ENCODE results near the gene DOK1. TPM values are rescaled to one million over a fixed set of nuclear protein-coding genes. Genes with fewer than 3 reads are reported as not detected.
A peak's percentile ranks its signal among the peaks of the same experiment; 100 is the strongest.

The DOK1 gene
- total RNA-seq, 1 experiment from 2014 or later = 15.0 TPM

DNA sequence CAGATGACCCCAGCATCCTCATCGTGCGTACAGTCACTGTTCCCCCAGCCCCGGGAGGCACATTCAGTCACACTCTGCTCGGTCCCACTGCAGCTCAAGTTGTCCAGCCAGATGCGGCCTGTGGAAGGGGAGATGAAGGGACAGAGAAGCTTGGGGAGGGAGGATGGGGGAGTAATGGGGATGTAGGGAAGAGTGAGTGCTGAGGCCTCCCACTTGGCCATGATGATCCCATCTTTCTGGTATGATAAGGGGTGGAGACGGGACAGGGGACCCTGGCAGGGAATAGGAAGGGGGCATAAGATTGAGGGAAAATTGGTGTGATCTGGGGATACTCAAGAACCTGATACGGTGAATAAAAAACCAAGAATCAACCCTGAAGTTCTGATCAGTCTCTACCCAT is 4.3 kb upstream of the DOK1 start:
- no peak for DNase-seq
- Histone ChIP-seq H3F3A (ENCODE audit: insufficient read depth, low read depth) (peaks cover 25% of the 10 kb centered on the region; the same call in 1 of the 2 replicates), H3K79me2 (ENCODE audit: low read depth) (peaks cover 16% of the 10 kb centered on the region), H3K27me3 (ENCODE audit: insufficient read depth, low read depth) (no peaks in the 10 kb centered on the region), H3K36me3 (ENCODE audit: low read depth) (no peaks in the 10 kb centered on the region), H2AFZ (no peak overlapping the region), H3K4me2 (peak overlapping the region; percentile 94), H3K27ac (no peak overlapping the region), H4K20me1 (ENCODE audit: insufficient read depth) (no peaks in the 10 kb centered on the region), H3K4me3 (peak overlapping the region; percentile 89; the same call in 1 of the 2 replicates), H3K9me3 (ENCODE audit: insufficient read depth, low read depth) (no peaks in the 10 kb centered on the region), H3K4me1 (replicated peaks; ENCODE audit: insufficient read depth) (peaks cover 16% of the 10 kb centered on the region), H3K9me2 (ENCODE audit: insufficient read depth) (no peaks in the 10 kb centered on the region)
- no TSS peak for BruUV-seq (replicated peaks)
- intact Hi-C loops (cut with micrococcal nuclease; ENCODE audit: unreplicated experiment) = no loop called here
- TF ChIP-seq, protein P1, sequence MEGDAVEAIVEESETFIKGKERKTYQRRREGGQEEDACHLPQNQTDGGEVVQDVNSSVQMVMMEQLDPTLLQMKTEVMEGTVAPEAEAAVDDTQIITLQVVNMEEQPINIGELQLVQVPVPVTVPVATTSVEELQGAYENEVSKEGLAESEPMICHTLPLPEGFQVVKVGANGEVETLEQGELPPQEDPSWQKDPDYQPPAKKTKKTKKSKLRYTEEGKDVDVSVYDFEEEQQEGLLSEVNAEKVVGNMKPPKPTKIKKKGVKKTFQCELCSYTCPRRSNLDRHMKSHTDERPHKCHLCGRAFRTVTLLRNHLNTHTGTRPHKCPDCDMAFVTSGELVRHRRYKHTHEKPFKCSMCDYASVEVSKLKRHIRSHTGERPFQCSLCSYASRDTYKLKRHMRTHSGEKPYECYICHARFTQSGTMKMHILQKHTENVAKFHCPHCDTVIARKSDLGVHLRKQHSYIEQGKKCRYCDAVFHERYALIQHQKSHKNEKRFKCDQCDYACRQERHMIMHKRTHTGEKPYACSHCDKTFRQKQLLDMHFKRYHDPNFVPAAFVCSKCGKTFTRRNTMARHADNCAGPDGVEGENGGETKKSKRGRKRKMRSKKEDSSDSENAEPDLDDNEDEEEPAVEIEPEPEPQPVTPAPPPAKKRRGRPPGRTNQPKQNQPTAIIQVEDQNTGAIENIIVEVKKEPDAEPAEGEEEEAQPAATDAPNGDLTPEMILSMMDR (conservative IDR thresholded peaks at IDR 0.05) = no peak
- no peak for TF ChIP-seq EZH2 (IDR thresholded peaks at IDR 0.05; ENCODE audit: low read depth)
- ChIA-PET CTCF (no interaction called here), POLR2A (ENCODE audit: unreplicated experiment) (no interaction called here)

DNA sequence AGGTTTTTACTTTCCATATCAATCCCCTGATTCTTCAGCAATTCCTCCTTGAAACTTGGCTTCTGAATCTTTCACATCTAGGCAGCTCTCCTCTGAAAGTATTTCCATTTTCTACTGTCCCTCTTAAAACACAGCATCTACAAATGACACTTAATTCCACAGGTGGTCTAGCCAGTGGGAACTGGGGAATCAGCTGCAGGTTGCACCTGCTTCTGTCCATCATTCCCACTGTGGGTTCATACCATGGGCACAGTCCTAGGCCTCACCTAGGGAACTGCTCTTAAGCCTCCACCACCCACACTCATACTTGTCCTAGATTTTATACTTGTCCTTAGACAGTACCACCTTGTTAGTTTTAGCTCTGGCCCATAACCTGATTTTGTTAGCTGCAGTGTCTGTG is 3.0 kb upstream of the DOK1 start:
- TF ChIP-seq, protein P1 (conservative IDR thresholded peaks at IDR 0.05) = no peak
- no peak for TF ChIP-seq EZH2 (IDR thresholded peaks at IDR 0.05; ENCODE audit: low read depth)
- no peaks in the 10 kb centered on the region for H3K9me2 ChIP-seq (ENCODE audit: insufficient read depth)

GRCh38 chr2:74551942-74552913 is 2.3 kb upstream of the DOK1 start:
- no peak for DNase-seq
- no peak overlapping the region for H2AFZ ChIP-seq
- H3F3A ChIP-seq (ENCODE audit: insufficient read depth, low read depth) = peaks cover 25% of the 10 kb centered on the region; the same call in 1 of the 2 replicates
- CTCF ChIA-PET = no interaction called here
- H3K9me3 ChIP-seq (ENCODE audit: insufficient read depth, low read depth) = no peaks in the 10 kb centered on the region
- no peak overlapping the region for H3K4me3 ChIP-seq
- no peaks in the 10 kb centered on the region for H3K36me3 ChIP-seq (ENCODE audit: low read depth)
- H3K9me2 ChIP-seq (ENCODE audit: insufficient read depth) = no peaks in the 10 kb centered on the region
- POLR2A ChIA-PET (ENCODE audit: unreplicated experiment) = no interaction called here
- H3K4me2 ChIP-seq = no peak overlapping the region
- no peaks in the 10 kb centered on the region for H3K27me3 ChIP-seq (ENCODE audit: insufficient read depth, low read depth)
- no TSS peak for BruUV-seq (replicated peaks)
- peaks cover 16% of the 10 kb centered on the region for H3K79me2 ChIP-seq (ENCODE audit: low read depth)
- H3K4me1 ChIP-seq (replicated peaks; ENCODE audit: insufficient read depth) = peaks cover 16% of the 10 kb centered on the region
- intact Hi-C loops (cut with micrococcal nuclease; ENCODE audit: unreplicated experiment) = no loop called here
- no peak overlapping the region for H3K27ac ChIP-seq
- TF ChIP-seq EZH2 (IDR thresholded peaks at IDR 0.05; ENCODE audit: low read depth) = no peak
- TF ChIP-seq, protein P1 (conservative IDR thresholded peaks at IDR 0.05) = no peak
- H4K20me1 ChIP-seq (ENCODE audit: insufficient read depth) = no peaks in the 10 kb centered on the region

More for the DNA sequence above, 3.0 kb upstream of the DOK1 start:
- H4K20me1 ChIP-seq (ENCODE audit: insufficient read depth) = no peaks in the 10 kb centered on the region
- H3K4me2 ChIP-seq = no peak overlapping the region
- no peak overlapping the region for H3K4me3 ChIP-seq
- peaks cover 16% of the 10 kb centered on the region for H3K4me1 ChIP-seq (replicated peaks; ENCODE audit: insufficient read depth)
- no TSS peak for BruUV-seq (replicated peaks)
- ChIA-PET POLR2A (ENCODE audit: unreplicated experiment) (no interaction called here), CTCF (no interaction called here)
- no peaks in the 10 kb centered on the region for H3K36me3 ChIP-seq (ENCODE audit: low read depth)
- H3K79me2 ChIP-seq (ENCODE audit: low read depth) = peaks cover 16% of the 10 kb centered on the region
- no peak for DNase-seq
- H3F3A ChIP-seq (ENCODE audit: insufficient read depth, low read depth) = peaks cover 25% of the 10 kb centered on the region; the same call in 1 of the 2 replicates
- no peak overlapping the region for H2AFZ ChIP-seq
- H3K27me3 ChIP-seq (ENCODE audit: insufficient read depth, low read depth) = no peaks in the 10 kb centered on the region
- no peak overlapping the region for H3K27ac ChIP-seq
- no peaks in the 10 kb centered on the region for H3K9me3 ChIP-seq (ENCODE audit: insufficient read depth, low read depth)
- intact Hi-C loops (cut with micrococcal nuclease; ENCODE audit: unreplicated experiment) = no loop called here

All from PC-9 (cell line).